HepG2 (cell line): ENCODE measurements around the gene KIF3C. TPM values are rescaled to one million over a fixed set of nuclear protein-coding genes. Genes with fewer than 3 reads are reported as not detected.

Source experiments
- ATAC-seq: fragments of 200-7000 bp; cut with Tn5 transposase; 3 replicates; pipeline ENCODE4 v1.9.1; 2020; ENCODE audit warnings: mild to moderate bottlenecking, moderate library complexity
- BruUV-seq: library from RNA; stranded (reverse); fragments of 400-500 nt; replicated peaks from 2 replicates; lab custom pipeline; 2021; lab: Mats Ljungman, UMichigan
- CTCF ChIA-PET: fragments of 300-600 bp; formaldehyde crosslinking; extraction: SDS; loops from one replicate; lab custom pipeline; 2021; ENCODE audit warnings: low total read pairs, inconsistent platforms, low intra/inter-chr PET ratio; lab: Yijun Ruan, JAX
- POLR2A ChIA-PET: fragments of 350-600 bp; sonication (Branson Sonifier 250); formaldehyde crosslinking; loops from one replicate; lab custom pipeline; 2020; ENCODE audit warnings: antibody characterized with exemption, inconsistent platforms; lab: Yijun Ruan, JAX
- DNase-seq: peaks from one replicate; pipeline ENCODE4 v3.0.0-alpha.2; 2015; ENCODE audit warnings: low spot score
- FAIRE-seq: peaks from 3 replicates; lab custom pipeline; 2011; peaks lifted over from hg19 to GRCh38; lab: Jason Lieb, UNC
- H2AFZ ChIP-seq: one replicate; pipeline ENCODE4 v1.6.1; 2011; ENCODE audit warnings: low read length, inconsistent platforms
- H3K27ac ChIP-seq: fragments of 300-600 bp; 3 replicates; pipeline ENCODE4 v1.8.0; 2011; ENCODE audit warnings: mixed run types, mild to moderate bottlenecking, mixed read lengths, low read length, inconsistent platforms; ENCODE audit not compliant: insufficient read depth; ENCODE audit errors: extremely low read length
- H3K27me3 ChIP-seq, 2 experiments: fragments of 200-600 bp in 1 of 2; 2 replicates in 1 of 2; 3 replicates in 1 of 2; pipeline versions ENCODE4 v1.6.0 to v1.8.0; 2011; ENCODE audit warnings: low read length in 2 of 2, mild to moderate bottlenecking in 2 of 2, moderate library complexity in 2 of 2, inconsistent platforms in 1 of 2; ENCODE audit not compliant: insufficient read depth in 2 of 2, control insufficient read depth in 1 of 2
- H3K36me3 ChIP-seq, 2 experiments: fragments of 200-600 bp in 1 of 2; replicated peaks in 1 of 2; 2 replicates in 1 of 2; 3 replicates in 1 of 2; pipeline versions ENCODE4 v1.5.1 to v1.8.0; 2011; ENCODE audit warnings: low read length in 2 of 2, inconsistent platforms in 1 of 2; ENCODE audit not compliant: insufficient read depth in 2 of 2, control insufficient read depth in 1 of 2
- H3K4me1 ChIP-seq: 2 replicates; pipeline ENCODE4 v1.5.1; 2012; ENCODE audit warnings: low read length, inconsistent platforms; ENCODE audit not compliant: insufficient read depth
- H3K4me2 ChIP-seq: 2 replicates; pipeline ENCODE4 v1.6.0; 2011; ENCODE audit warnings: low read depth, low read length, inconsistent platforms
- H3K4me3 ChIP-seq, 3 experiments: fragments of 200-600 bp in 1 of 3; sonication (generic), shearing (Covaris generic) in 1 of 3; replicated peaks in 1 of 3; 2 replicates each; pipeline ENCODE4 v1.5.1; 2011 to 2016; ENCODE audit warnings: low read length in 3 of 3, inconsistent platforms in 2 of 3, low read depth in 2 of 3, mild to moderate bottlenecking in 2 of 3, control low read depth in 1 of 3, mixed read lengths in 1 of 3; ENCODE audit not compliant: insufficient read depth in 1 of 3
- H3K79me2 ChIP-seq: one replicate; pipeline ENCODE4 v1.6.1; 2011; ENCODE audit warnings: low read length, inconsistent platforms; ENCODE audit not compliant: insufficient read depth
- H3K9ac ChIP-seq: 2 replicates; pipeline ENCODE4 v1.6.0; 2011; ENCODE audit warnings: mild to moderate bottlenecking, low read depth, low read length, inconsistent platforms; ENCODE audit not compliant: insufficient read depth
- H3K9me3 ChIP-seq: 2 replicates; pipeline ENCODE4 v1.5.1; 2012; ENCODE audit warnings: mild to moderate bottlenecking, low read length
- H4K20me1 ChIP-seq: 2 replicates; pipeline ENCODE4 v1.6.0; 2011; ENCODE audit warnings: inconsistent platforms, mild to moderate bottlenecking, low read length, moderate library complexity; ENCODE audit not compliant: insufficient read depth
- CREB1 ChIP-seq, 2 experiments: fragments of 450-650 bp in 1 of 2; IDR thresholded peaks; 2 replicates each; pipeline ENCODE4 v1.6.1; 2016 to 2017; ENCODE audit warnings: control low read depth in 1 of 2, mild to moderate bottlenecking in 1 of 2, missing compliant biosample characterization in 1 of 2, missing genetic modification characterization in 1 of 2
- ELF4 ChIP-seq: sonication (generic); formaldehyde crosslinking; IDR thresholded peaks from 2 replicates; pipeline ENCODE4 v1.5.0; 2020; ENCODE audit warnings: missing genetic modification reagents, mild to moderate bottlenecking, moderate library complexity, borderline replicate concordance
- SIN3A ChIP-seq: IDR thresholded peaks from 2 replicates; pipeline ENCODE4 v1.6.1; 2011; ENCODE audit warnings: low read depth, mild to moderate bottlenecking, control low read depth, low read length, borderline replicate concordance
- WGBS: methylation state at CpG from one replicate; pipeline ENCODE4 v1.1.6; 2017; ENCODE audit warnings: low lambda C conversion rate; 5-methylcytosine and 5-hydroxymethylcytosine counted together
- in situ Hi-C: cut with HindIII; loops from 2 replicates; pipeline ENCODE4 v1.10.0; 2017; ENCODE audit warnings: low pct_unique_long_range_greater_than_20kb; ENCODE audit not compliant: extremely low pct_ligation_motif_present
- intact Hi-C: fragments of 100-400 bp; cut with micrococcal nuclease; formaldehyde crosslinking; loops from one replicate; pipeline ENCODE4 v1.10.0; 2022; ENCODE audit not compliant: unreplicated experiment
- polyA plus RNA-seq, 8 experiments: library from polyadenylated mRNA; depleted of rRNA in 3 of 8; stranded (reverse) in 7 of 8; unstranded in 1 of 8; fragments of >200 nt; fragmentation: Illumina TruSeq in 4 of 8; extraction: Trizol in 4 of 8; gene quantifications; 2 replicates each; pipeline versions ENCODE4 v1.2.1 to v1.2.3, GENCODE V29; 2011 to 2016; ENCODE audit warnings: low read depth in 4 of 8, missing spikeins in 1 of 8, mixed read lengths in 1 of 8; ENCODE audit not compliant: insufficient read depth in 1 of 8
- total RNA-seq, 5 experiments: library from RNA; depleted of rRNA; stranded (reverse); fragments of >200 nt; fragmentation: Illumina TruSeq; extraction: Trizol; gene quantifications; 2 replicates each; pipeline ENCODE4 v1.2.3, GENCODE V29; 2016; ENCODE audit warnings: low read depth in 1 of 5

KIF3C gene
- total and polyA plus RNA-seq, 2 of the 13 experiments (the other 11 are each of a cell fraction or from before 2014, with no cell fraction given) = 3.6 to 4.9 TPM

DNA sequence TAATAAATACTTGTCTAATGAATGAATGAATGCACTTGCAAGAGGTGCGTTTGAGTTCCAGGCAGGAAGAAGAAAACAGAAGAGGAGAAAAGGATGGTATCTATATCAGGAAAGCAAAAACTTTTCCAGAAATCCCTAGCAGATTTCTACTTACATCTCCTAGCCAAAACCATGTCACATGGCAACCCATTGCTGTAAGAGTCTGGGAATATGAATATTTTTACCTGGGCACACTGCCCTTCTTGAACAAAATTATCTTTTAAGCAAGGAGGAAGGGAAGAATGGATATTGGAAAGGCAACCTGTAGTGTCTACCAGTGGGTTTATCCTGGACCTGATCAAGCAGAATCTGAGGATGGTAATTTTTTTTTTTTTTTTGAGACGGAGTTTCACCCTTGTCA is 59.8 kb downstream of the KIF3C start:
- H3K79me2 ChIP-seq = no peaks in the 10 kb centered on the region
- intact Hi-C loops = no loop called here
- FAIRE-seq = no peak
- TF ChIP-seq ELF4 (CRISPR knock-in tag) = no peak
- no peaks in the 10 kb centered on the region for H3K9me3 ChIP-seq
- H3K4me1 ChIP-seq = peaks cover 11% of the 10 kb centered on the region
- WGBS = 38% methylated on average over 2 of the region's 2 CpGs
- no peaks in the 10 kb centered on the region for H4K20me1 ChIP-seq
- no peak for ATAC-seq
- in situ Hi-C loops = no loop called here
- H3K4me3 ChIP-seq = no peak overlapping the region
- H3K9ac ChIP-seq = no peak overlapping the region
- H2AFZ ChIP-seq = no peak overlapping the region
- H3K27me3 ChIP-seq = no peaks in the 10 kb centered on the region; a peak in 1 of 5 replicates
- ChIA-PET CTCF (no interaction called here), POLR2A (interaction anchor here (0.9 kb wide), 1 partner anchor 44 kb away, joined by 3 read pairs; the partner anchor contains the start of gene ASXL2)
- DNase-seq = no peak
- BruUV-seq = no TSS peak
- H3K4me2 ChIP-seq = no peak overlapping the region
- H3K36me3 ChIP-seq = no peaks in the 10 kb centered on the region
- H3K27ac ChIP-seq = no peak overlapping the region

DNA sequence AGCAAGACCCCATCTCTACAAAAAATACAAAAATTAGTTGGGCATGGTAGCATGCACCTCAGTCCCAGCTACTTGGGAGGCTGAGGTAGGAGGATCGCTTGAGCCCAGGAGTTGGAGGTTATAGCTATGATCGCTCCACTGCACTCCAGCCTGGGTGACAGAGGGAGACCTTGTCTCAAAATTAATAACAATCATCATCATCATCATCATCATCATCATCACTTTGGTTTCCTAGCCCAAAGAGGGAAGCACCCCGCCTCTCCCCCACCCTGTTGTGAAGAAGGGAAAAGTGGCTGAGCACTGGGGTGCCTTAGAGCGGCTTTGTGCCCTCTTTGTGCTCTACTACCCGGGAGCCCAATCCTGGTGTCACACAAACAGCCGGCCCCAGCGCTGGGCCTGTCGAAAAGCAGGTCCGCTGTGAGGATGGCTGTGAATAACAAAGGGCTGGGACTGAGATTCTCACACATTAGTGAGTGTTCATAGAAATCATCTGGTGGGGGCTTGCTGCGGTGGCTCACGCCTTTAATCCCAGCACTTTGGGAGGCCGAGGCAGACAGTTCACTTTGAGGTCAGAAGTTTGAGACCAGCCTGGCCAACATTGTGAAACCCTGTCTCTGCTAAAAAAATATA is 61.4 kb downstream of the KIF3C start:
- Histone ChIP-seq H3K79me2 (no peaks in the 10 kb centered on the region), H3K4me1 (peaks cover 11% of the 10 kb centered on the region), H3K27ac (no peak overlapping the region), H3K27me3 (no peaks in the 10 kb centered on the region; a peak in 1 of 5 replicates), H3K36me3 (no peaks in the 10 kb centered on the region), H2AFZ (no peak overlapping the region), H3K9ac (no peak overlapping the region), H4K20me1 (no peaks in the 10 kb centered on the region), H3K4me3 (no peak overlapping the region), H3K4me2 (no peak overlapping the region), H3K9me3 (no peaks in the 10 kb centered on the region)
- in situ Hi-C loops = no loop called here
- DNase-seq = no peak
- POLR2A ChIA-PET = interaction anchor here (0.6 kb wide), 1 partner anchor 25 kb away, joined by 3 read pairs; no protein-coding TSS in a partner anchor
- CTCF ChIA-PET = no interaction called here
- ATAC-seq = no peak
- no peak for TF ChIP-seq SIN3A
- peak; percentile 56; the same call in 1 of the 2 replicates for TF ChIP-seq CREB1 (IDR thresholded peaks at IDR 0.05)
- no peak for TF ChIP-seq CREB1 (CRISPR knock-in tag; IDR thresholded peaks at IDR 0.05)
- no peak for FAIRE-seq
- BruUV-seq = no TSS peak
- intact Hi-C loops = no loop called here
- WGBS = 46% methylated on average over 12 of the region's 12 CpGs
